ENCODE data around the gene ADAMTS13. TPM values are rescaled to one million over a fixed set of nuclear protein-coding genes. Genes with fewer than 3 reads are reported as not detected.
A peak's percentile ranks its signal among the peaks of the same experiment; 100 is the strongest.

Gene ADAMTS13
- total RNA-seq, 2 experiments from 2014 or later: 2.1 to 2.4 TPM

DNA sequence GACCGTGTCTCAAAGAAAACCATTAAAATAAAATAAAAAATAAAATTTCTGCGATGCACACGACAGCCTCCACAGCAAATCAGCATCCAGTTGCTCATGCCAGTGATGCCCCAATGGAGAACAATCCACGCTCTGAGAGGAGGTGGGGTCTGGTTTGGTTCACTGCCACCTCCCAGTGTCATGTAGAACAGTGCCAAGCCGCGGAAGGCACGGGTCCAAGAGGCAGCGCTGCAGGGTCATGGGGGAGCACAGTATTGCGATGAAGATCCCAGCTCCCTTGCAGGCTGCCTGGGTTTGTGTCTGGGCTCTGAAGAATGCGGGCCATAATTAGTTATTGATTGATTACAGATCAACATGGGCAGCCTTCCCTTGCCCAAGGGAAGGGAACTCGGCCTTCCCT lies 31.5 kb downstream of the ADAMTS13 start:
- no peaks in the 10 kb centered on the region for H3K9me3 Mint-ChIP-seq
- POLR2A ChIA-PET: interaction anchor here (1.2 kb wide), 1 partner anchor 12 kb away, joined by 3 read pairs; no protein-coding TSS in a partner anchor
- no peaks in the 10 kb centered on the region for H3K36me3 Mint-ChIP-seq (ENCODE audit: low read depth)
- H3K4me1 Mint-ChIP-seq: no peaks in the 10 kb centered on the region
- H3K4me3 Mint-ChIP-seq: no peak overlapping the region
- CTCF ChIA-PET: no interaction called here
- H3K27me3 Mint-ChIP-seq: peaks cover 2% of the 10 kb centered on the region
- no peak for DNase-seq
- no peak overlapping the region for H3K27ac Mint-ChIP-seq

- CTCF ChIA-PET: no interaction called here
Observed at GRCh38 chr9:133454325-133454724, 32.2 kb downstream of the ADAMTS13 start.

GRCh38 chr9:133454943-133455673 lies 32.9 kb downstream of the ADAMTS13 start:
- peaks cover 4% of the 10 kb centered on the region for H3K4me1 Mint-ChIP-seq
- ChIA-PET POLR2A (no interaction called here), CTCF (no interaction called here)
- no peaks in the 10 kb centered on the region for H3K36me3 Mint-ChIP-seq (ENCODE audit: low read depth)
- no peak overlapping the region for H3K27ac Mint-ChIP-seq
- H3K4me3 Mint-ChIP-seq: no peak overlapping the region
- no peak for DNase-seq
- H3K27me3 Mint-ChIP-seq: peaks cover 4% of the 10 kb centered on the region
- H3K9me3 Mint-ChIP-seq: no peaks in the 10 kb centered on the region

More at GRCh38 chr9:133454325-133454724, 32.2 kb downstream of the ADAMTS13 start:
- no peak for DNase-seq
- Mint-ChIP-seq H3K27ac (no peak overlapping the region), H3K4me3 (no peak overlapping the region), H3K27me3 (peaks cover 2% of the 10 kb centered on the region), H3K9me3 (no peaks in the 10 kb centered on the region), H3K4me1 (no peaks in the 10 kb centered on the region), H3K36me3 (ENCODE audit: low read depth) (no peaks in the 10 kb centered on the region)
- POLR2A ChIA-PET: interaction anchor here (1.2 kb wide), 1 partner anchor 12 kb away, joined by 3 read pairs; no protein-coding TSS in a partner anchor

GRCh38 chr9:133455936-133456335 lies 33.8 kb downstream of the ADAMTS13 start:
- Mint-ChIP-seq H3K27me3 (peaks cover 2% of the 10 kb centered on the region), H3K9me3 (no peaks in the 10 kb centered on the region), H3K4me3 (no peak overlapping the region), H3K4me1 (peaks cover 8% of the 10 kb centered on the region), H3K27ac (no peak overlapping the region), H3K36me3 (ENCODE audit: low read depth) (no peaks in the 10 kb centered on the region)
- no peak for DNase-seq
- ChIA-PET CTCF (no interaction called here), POLR2A (no interaction called here)

DNA sequence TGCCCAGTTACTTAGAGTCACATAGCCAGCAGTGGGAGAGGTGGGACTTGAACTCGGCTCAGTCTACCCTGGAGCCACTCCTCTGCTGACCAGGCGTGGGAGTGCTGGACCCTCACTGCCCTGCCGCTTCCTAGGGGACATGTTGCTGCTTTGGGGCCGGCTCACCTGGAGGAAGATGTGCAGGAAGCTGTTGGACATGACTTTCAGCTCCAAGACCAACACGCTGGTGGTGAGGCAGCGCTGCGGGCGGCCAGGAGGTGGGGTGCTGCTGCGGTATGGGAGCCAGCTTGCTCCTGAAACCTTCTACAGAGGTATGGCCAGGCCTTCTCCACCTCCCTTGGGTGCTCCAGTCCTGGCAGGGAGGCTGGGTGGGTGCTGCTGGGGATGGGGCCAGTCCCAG lies 34.2 kb downstream of the ADAMTS13 start:
- Mint-ChIP-seq H3K9me3 (no peaks in the 10 kb centered on the region), H3K4me3 (no peak overlapping the region), H3K27ac (no peak overlapping the region), H3K4me1 (peaks cover 8% of the 10 kb centered on the region), H3K36me3 (ENCODE audit: low read depth) (no peaks in the 10 kb centered on the region), H3K27me3 (peaks cover 6% of the 10 kb centered on the region)
- POLR2A ChIA-PET: no interaction called here
- no peak for DNase-seq
- CTCF ChIA-PET: no interaction called here

GRCh38 chr9:133457233-133457632 lies 35.1 kb downstream of the ADAMTS13 start:
- no peak overlapping the region for H3K27ac Mint-ChIP-seq
- POLR2A ChIA-PET: no interaction called here
- DNase-seq: no peak
- CTCF ChIA-PET: interaction anchor here (1.4 kb wide), 1 partner anchor 22 kb away, joined by 3 read pairs; the partner anchor contains the start of gene SLC2A6
- no peaks in the 10 kb centered on the region for H3K9me3 Mint-ChIP-seq
- no peak overlapping the region for H3K4me3 Mint-ChIP-seq
- peaks cover 8% of the 10 kb centered on the region for H3K4me1 Mint-ChIP-seq
- no peaks in the 10 kb centered on the region for H3K36me3 Mint-ChIP-seq (ENCODE audit: low read depth)
- H3K27me3 Mint-ChIP-seq: peaks cover 9% of the 10 kb centered on the region

DNA sequence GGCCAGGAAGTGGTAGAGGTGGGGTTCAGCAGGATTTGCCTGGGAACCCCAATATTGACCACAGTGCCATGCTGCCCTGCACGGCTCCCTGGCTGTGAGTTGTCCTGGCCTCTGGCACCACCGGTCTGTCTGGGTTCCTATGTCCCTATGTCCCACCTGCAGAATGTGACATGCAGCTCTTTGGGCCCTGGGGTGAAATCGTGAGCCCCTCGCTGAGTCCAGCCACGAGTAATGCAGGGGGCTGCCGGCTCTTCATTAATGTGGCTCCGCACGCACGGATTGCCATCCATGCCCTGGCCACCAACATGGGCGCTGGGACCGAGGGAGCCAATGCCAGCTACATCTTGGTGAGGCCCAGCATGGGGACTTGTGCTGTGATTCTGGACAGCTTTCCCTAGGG lies 35.6 kb downstream of the ADAMTS13 start:
- POLR2A ChIA-PET: no interaction called here
- H3K4me3 Mint-ChIP-seq: no peak overlapping the region
- no peaks in the 10 kb centered on the region for H3K36me3 Mint-ChIP-seq (ENCODE audit: low read depth)
- peaks cover 10% of the 10 kb centered on the region for H3K27me3 Mint-ChIP-seq
- H3K4me1 Mint-ChIP-seq: peaks cover 8% of the 10 kb centered on the region
- no peaks in the 10 kb centered on the region for H3K9me3 Mint-ChIP-seq
- CTCF ChIA-PET: interaction anchor here (1.4 kb wide), 1 partner anchor 22 kb away, joined by 3 read pairs; the partner anchor contains the start of gene SLC2A6
- no peak for DNase-seq
- no peak overlapping the region for H3K27ac Mint-ChIP-seq

GRCh38 chr9:133458643-133459312 lies 36.6 kb downstream of the ADAMTS13 start:
- CTCF ChIA-PET: interaction anchor here (0.6 to 1.4 kb wide), 3 partner anchors 21 to 268 kb away, joined by 3 to 4 read pairs (median 3); partner anchors contain the start of gene SLC2A6

GRCh38 chr9:133459476-133460404 lies 37.6 kb downstream of the ADAMTS13 start, which contains the start of gene CACFD1:
Gene CACFD1, plus strand, starts transcription at chr9:133459978. Its CDS starts 89 bp downstream, at chr9:133460067.
- Mint-ChIP-seq H3K36me3 (ENCODE audit: low read depth) (no peaks in the 10 kb centered on the region), H3K27ac (peak within 1 kb of the TSS; percentile 26), H3K27me3 (peaks cover 12% of the 10 kb centered on the region), H3K4me1 (peaks cover 8% of the 10 kb centered on the region), H3K9me3 (no peaks in the 10 kb centered on the region), H3K4me3 (peak within 1 kb of the TSS; percentile 83)
- ChIA-PET CTCF (interaction anchor here (0.6 to 1.0 kb wide), 4 partner anchors 22 to 267 kb away, joined by 3 to 4 read pairs (median 4); no protein-coding TSS in a partner anchor), POLR2A (interaction anchor here (0.5 to 1.7 kb wide), 6 partner anchors 15 to 112 kb away, joined by 3 to 7 read pairs (median 4); partner anchors contain the start of genes MED22, RPL7A and SLC2A6)
- peak; percentile 90 for DNase-seq

More at GRCh38 chr9:133458643-133459312, 36.6 kb downstream of the ADAMTS13 start:
- H3K27ac Mint-ChIP-seq: no peak overlapping the region
- DNase-seq: no peak
- H3K9me3 Mint-ChIP-seq: no peaks in the 10 kb centered on the region
- POLR2A ChIA-PET: interaction anchor here (1.0 to 1.7 kb wide), 5 partner anchors 16 to 111 kb away, joined by 3 to 7 read pairs (median 5); partner anchors contain the start of genes MED22, RPL7A and SLC2A6
- H3K4me1 Mint-ChIP-seq: peaks cover 8% of the 10 kb centered on the region
- no peaks in the 10 kb centered on the region for H3K36me3 Mint-ChIP-seq (ENCODE audit: low read depth)
- peaks cover 12% of the 10 kb centered on the region for H3K27me3 Mint-ChIP-seq
- H3K4me3 Mint-ChIP-seq: peak overlapping the region; percentile 83

GRCh38 chr9:133460405-133461175 lies 38.4 kb downstream of the ADAMTS13 start:
- Mint-ChIP-seq H3K36me3 (ENCODE audit: low read depth) (no peaks in the 10 kb centered on the region), H3K27me3 (peaks cover 12% of the 10 kb centered on the region), H3K27ac (no peak overlapping the region), H3K4me3 (peak overlapping the region; percentile 62), H3K9me3 (no peaks in the 10 kb centered on the region), H3K4me1 (peaks cover 8% of the 10 kb centered on the region)
- CTCF ChIA-PET: interaction anchor here (0.7 to 0.9 kb wide), 2 partner anchors 21 to 101 kb away, joined by 3 to 4 read pairs; no protein-coding TSS in a partner anchor
- DNase-seq: peak; percentile 24
- POLR2A ChIA-PET: interaction anchor here (1.1 to 1.7 kb wide), 5 partner anchors 14 to 113 kb away, joined by 3 to 7 read pairs (median 5); partner anchors contain the start of genes MED22, RPL7A and SLC2A6

GRCh38 chr9:133461975-133462374 lies 39.8 kb downstream of the ADAMTS13 start:
- Mint-ChIP-seq H3K9me3 (no peaks in the 10 kb centered on the region), H3K36me3 (ENCODE audit: low read depth) (no peaks in the 10 kb centered on the region), H3K27me3 (peaks cover 12% of the 10 kb centered on the region), H3K27ac (no peak overlapping the region), H3K4me1 (peaks cover 8% of the 10 kb centered on the region), H3K4me3 (no peak overlapping the region)
- ChIA-PET CTCF (no interaction called here), POLR2A (interaction anchor here (1.4 kb wide), 1 partner anchor 19 kb away, joined by 3 read pairs; no protein-coding TSS in a partner anchor)
- no peak for DNase-seq

Measured in activated CD4-positive, alpha-beta memory T cell treated with anti-CD3 and anti-CD28 coated beads, Interleukin-2, amount 10 ng/mL, durations not matched to agents 7 days and 5 days (primary cell).